Spleen (tissue), 13 donors: Measurements from ENCODE around the gene CLDN11. TPM values are rescaled to one million over a fixed set of nuclear protein-coding genes. Genes with fewer than 3 reads are reported as not detected.

Source experiments
- DNase-seq: peaks from one replicate; pipeline ENCODE4 v3.0.0-alpha.2; 2020
- H3K27ac ChIP-seq, 8 donors: fragments of 200-600 bp; sonication (generic) in 7 of 8; 1 replicate in 4 of 8; 2 replicates in 4 of 8; pipeline versions ENCODE4 v1.5.0 to v1.8.0; 2016 to 2021; ENCODE audit warnings: inconsistent platforms in 4 of 8, mild to moderate bottlenecking in 4 of 8, moderate library complexity in 1 of 8
- H3K27me3 ChIP-seq, 7 donors: fragments of 200-600 bp; sonication (generic) in 6 of 7; replicated peaks in 1 of 7; 1 replicate in 4 of 7; 2 replicates in 3 of 7; pipeline versions ENCODE4 v1.5.0 to v1.8.0; 2016 to 2021; ENCODE audit warnings: inconsistent platforms in 3 of 7, mild to moderate bottlenecking in 1 of 7
- H3K36me3 ChIP-seq, 6 donors: fragments of 200-600 bp; sonication (generic) in 5 of 6; 1 replicate in 4 of 6; 2 replicates in 2 of 6; pipeline versions ENCODE4 v1.5.0 to v1.8.0; 2016 to 2021; ENCODE audit warnings: inconsistent platforms in 2 of 6
- H3K4me1 ChIP-seq, 6 donors: fragments of 200-600 bp; sonication (generic) in 5 of 6; 1 replicate in 3 of 6; 2 replicates in 3 of 6; pipeline versions ENCODE4 v1.5.0 to v1.8.0; 2016 to 2021; ENCODE audit warnings: inconsistent platforms in 3 of 6
- H3K4me3 ChIP-seq, 8 donors: fragments of 200-600 bp; sonication (generic) in 7 of 8; 1 replicate in 4 of 8; 2 replicates in 4 of 8; pipeline versions ENCODE4 v1.5.0 to v1.8.0; 2016 to 2021; ENCODE audit warnings: inconsistent platforms in 4 of 8, mild to moderate bottlenecking in 4 of 8, moderate library complexity in 2 of 8
- H3K9me3 ChIP-seq, 8 donors: fragments of 200-600 bp; sonication (generic) in 7 of 8; 1 replicate in 4 of 8; 2 replicates in 4 of 8; pipeline versions ENCODE4 v1.5.0 to v1.8.0; 2016 to 2021; ENCODE audit warnings: inconsistent platforms in 4 of 8
- POLR2A ChIP-seq, 3 donors: fragments of 450-650 bp; IDR thresholded peaks; one replicate each; pipeline ENCODE4 v1.5.1; 2017; ENCODE audit warnings: antibody characterized with exemption in 3 of 3, mild to moderate bottlenecking in 1 of 3
- POLR2AphosphoS5 ChIP-seq, 3 donors: sonication (generic); formaldehyde crosslinking; IDR thresholded peaks; one replicate each; pipeline ENCODE4 v1.5.1; 2017; ENCODE audit warnings: antibody characterized with exemption in 3 of 3
- WGBS, 5 donors: extraction: QIAGEN DNeasy Blood & Tissue Kit in 3 of 5; methylation state at CpG; one replicate each; pipeline versions ENCODE4 v1.1.5 to v1.1.7; 2013 to 2018; 5-methylcytosine and 5-hydroxymethylcytosine counted together
- intact Hi-C: fragments of 100-400 bp; cut with DNase I; formaldehyde crosslinking; loops from one replicate; pipeline ENCODE4 v1.15.0; 2023; ENCODE audit warnings: low total_unique reads
- long read RNA-seq, 2 donors: transcript quantifications; one replicate each; lab custom pipeline, GENCODE V29; 2026
- polyA plus RNA-seq, 3 donors: library from polyadenylated mRNA; stranded (reverse); fragments of 200-250 nt; gene quantifications; one replicate each; pipeline ENCODE4 v1.2.1, GENCODE V29; 2013
- total RNA-seq, 7 donors: library from RNA; depleted of rRNA in 3 of 7; stranded (reverse); fragments of >200 nt in 3 of 7; fragmentation: NEBNext Ultra II Directional in 4 of 7; extraction: Animal tissue kit (Norgen Biotek cat#: 25700) in 4 of 7; gene quantifications; one replicate each; pipeline versions ENCODE4 v1.1.0 to v1.2.1, GENCODE V29; 2016 to 2021
- TF ChIP-seq, protein P1 (sequence below), 11 experiments: fragments of 200-600 bp in 7 of 11; fragments of 450-650 bp in 4 of 11; sonication (generic) in 4 of 11; IDR thresholded peaks in 8 of 11; conservative IDR thresholded peaks in 3 of 11; 1 replicate in 7 of 11; 2 replicates in 4 of 11; pipeline versions ENCODE4 v1.4.0 to v1.8.0; 2016 to 2021; ENCODE audit warnings: antibody characterized with exemption in 11 of 11, inconsistent platforms in 4 of 11, mild to moderate bottlenecking in 1 of 11
- donor health status: healthy with polysubstance abuse.
- donor health status: DM: no; HTN: no; CAD: no; lungs with moderate emphysema.
- donor health status: DM: no; HTN: no; CAD: no.
- donor health status: Bipolar disorder and iron deficiency.
- donor health status: healthy.
- donor health status: DM: no; HTN: no; CAD: no.
- donor health status: DM: yes; HTN: yes; CAD: no.

CLDN11 gene
- total RNA-seq (10 to 100 TPM in 1 of 7 donors, 1 to 10 TPM in 6; 1.9 to 10.7 (median 6.7) TPM), polyA plus RNA-seq (1 to 10 TPM in 2 of 3 donors, under 1 TPM in 1; 0.70 to 3.2 (median 1.6) TPM)
- long read RNA-seq, donor 1, partial matches to known transcripts, result 0 of 1 reads
- long read RNA-seq, donor 1, other reads (novel, unspliced or antisense), result 0 of 1 reads
- long read RNA-seq, donor 2, partial matches to known transcripts, result 0 of 4 reads
- long read RNA-seq, donor 2, other reads (novel, unspliced or antisense), result 0 of 4 reads

DNA sequence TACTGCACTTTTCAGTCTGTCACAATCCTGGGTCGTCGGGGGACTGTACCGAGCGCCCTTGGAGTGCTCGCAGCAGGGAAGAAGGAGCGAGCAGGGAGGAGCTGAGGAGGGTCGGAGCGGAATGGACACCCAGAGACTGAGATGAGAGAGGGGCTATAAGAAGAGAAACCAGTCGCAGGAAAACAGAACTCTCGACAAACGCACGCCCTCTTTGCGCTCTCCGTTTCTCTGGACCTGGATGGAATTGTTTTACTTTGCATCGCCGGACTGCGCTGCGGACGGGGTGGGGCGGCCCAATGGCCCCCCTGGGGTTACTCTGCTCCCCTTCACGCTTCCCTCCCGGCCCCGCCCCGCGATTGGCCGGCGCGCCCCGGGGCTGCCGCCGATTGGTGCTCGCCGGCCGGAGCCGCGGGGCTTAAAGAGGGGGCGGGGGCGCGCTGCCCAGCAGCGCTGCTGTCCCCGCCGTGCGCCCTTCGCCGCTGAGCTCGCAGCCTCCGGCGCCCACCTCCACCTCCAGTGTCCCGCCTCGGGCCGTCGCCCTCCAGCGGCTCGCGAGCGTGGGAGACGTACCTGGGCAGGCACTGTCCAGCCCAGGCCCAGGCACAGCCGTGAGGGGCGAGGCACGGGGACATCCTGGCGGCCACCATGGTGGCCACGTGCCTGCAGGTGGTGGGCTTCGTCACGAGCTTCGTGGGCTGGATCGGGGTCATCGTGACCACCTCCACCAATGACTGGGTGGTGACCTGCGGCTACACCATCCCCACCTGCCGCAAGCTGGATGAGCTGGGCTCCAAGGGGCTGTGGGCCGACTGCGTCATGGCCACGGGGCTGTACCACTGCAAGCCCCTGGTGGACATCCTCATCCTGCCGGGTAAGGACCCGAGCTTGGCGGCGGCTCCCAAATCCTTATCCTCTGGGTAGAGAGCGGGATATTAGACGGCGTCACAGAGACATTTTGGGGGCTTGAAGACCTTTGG is at the start of gene CLDN11:
Gene CLDN11, plus strand, starts transcription at position 447 of the 977 bp plus-strand sequence. Its CDS starts 199 bp downstream, at position 646.
- no peaks in the 10 kb centered on the region for H3K9me3 ChIP-seq
- H3K4me3 ChIP-seq, result peak within 1 kb of the TSS; percentile 40 to 66 (median 50)
- intact Hi-C loops, result no loop called here
- peaks cover 7 to 44% (median 29%) of the 10 kb centered on the region in 6 donors for H3K4me1 ChIP-seq
- WGBS, 5 donors, result 3 to 10% (median 7%) methylated on average over 26 to 79 of the region's 79 CpGs
- no peak for DNase-seq
- no peak for TF ChIP-seq POLR2A (IDR thresholded peaks at IDR 0.05)
- peak in 2 of 3 donors; percentile 21 to 22 for TF ChIP-seq POLR2AphosphoS5 (IDR thresholded peaks at IDR 0.05)
- TF ChIP-seq, protein P1, sequence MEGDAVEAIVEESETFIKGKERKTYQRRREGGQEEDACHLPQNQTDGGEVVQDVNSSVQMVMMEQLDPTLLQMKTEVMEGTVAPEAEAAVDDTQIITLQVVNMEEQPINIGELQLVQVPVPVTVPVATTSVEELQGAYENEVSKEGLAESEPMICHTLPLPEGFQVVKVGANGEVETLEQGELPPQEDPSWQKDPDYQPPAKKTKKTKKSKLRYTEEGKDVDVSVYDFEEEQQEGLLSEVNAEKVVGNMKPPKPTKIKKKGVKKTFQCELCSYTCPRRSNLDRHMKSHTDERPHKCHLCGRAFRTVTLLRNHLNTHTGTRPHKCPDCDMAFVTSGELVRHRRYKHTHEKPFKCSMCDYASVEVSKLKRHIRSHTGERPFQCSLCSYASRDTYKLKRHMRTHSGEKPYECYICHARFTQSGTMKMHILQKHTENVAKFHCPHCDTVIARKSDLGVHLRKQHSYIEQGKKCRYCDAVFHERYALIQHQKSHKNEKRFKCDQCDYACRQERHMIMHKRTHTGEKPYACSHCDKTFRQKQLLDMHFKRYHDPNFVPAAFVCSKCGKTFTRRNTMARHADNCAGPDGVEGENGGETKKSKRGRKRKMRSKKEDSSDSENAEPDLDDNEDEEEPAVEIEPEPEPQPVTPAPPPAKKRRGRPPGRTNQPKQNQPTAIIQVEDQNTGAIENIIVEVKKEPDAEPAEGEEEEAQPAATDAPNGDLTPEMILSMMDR (IDR thresholded peaks at IDR 0.05 in 8 of 11, conservative IDR thresholded peaks at IDR 0.05 in 3 of 11), result peak in 1 of 11 experiments; percentile 6
- peak within 1 kb of the TSS; percentile 29 to 80 (median 70) for H3K27ac ChIP-seq
- H3K36me3 ChIP-seq, result no peaks in the 10 kb centered on the region
- peaks cover 0 to 37% (median 23%) of the 10 kb centered on the region in 7 donors for H3K27me3 ChIP-seq

DNA sequence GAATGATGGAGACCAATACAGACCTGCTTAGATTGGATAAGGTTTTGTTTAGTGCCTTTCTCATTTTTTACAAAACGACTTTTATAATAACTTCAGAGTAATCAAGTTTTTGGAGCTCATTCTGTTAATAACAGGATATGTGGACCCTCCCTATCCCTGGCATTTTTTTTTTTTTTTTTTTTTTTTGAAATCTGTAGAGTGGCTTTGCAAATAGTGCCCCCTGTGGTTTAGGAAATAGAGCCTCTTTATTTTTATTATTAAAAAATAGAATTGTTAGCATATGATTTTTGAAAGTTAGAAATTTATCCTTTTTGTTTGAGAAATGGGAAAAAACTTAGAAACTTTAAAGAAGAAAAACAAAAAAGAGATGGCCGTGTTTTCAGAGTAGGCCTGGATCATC is 49.7 kb upstream of the CLDN11 start:
- intact Hi-C loops, result loop anchor here (2.0 kb wide), 1 partner anchor 58 kb away; no protein-coding TSS in a partner anchor
- Histone ChIP-seq H3K27me3 (no peaks in the 10 kb centered on the region), H3K4me1 (peaks cover 0 to 88% (median 40%) of the 10 kb centered on the region in 6 donors), H3K27ac (no peak overlapping the region), H3K36me3 (peaks cover 0 to 19% (median 3%) of the 10 kb centered on the region in 6 donors), H3K4me3 (no peak overlapping the region), H3K9me3 (no peaks in the 10 kb centered on the region)
- TF ChIP-seq, protein P1 (IDR thresholded peaks at IDR 0.05 in 8 of 11, conservative IDR thresholded peaks at IDR 0.05 in 3 of 11), result peak in 6 of 11 experiments; percentile 27 to 52 (median 32)
- no peak for TF ChIP-seq POLR2AphosphoS5 (IDR thresholded peaks at IDR 0.05)
- no peak for DNase-seq
- WGBS, 5 donors, result 67 to 84% (median 72%) methylated on average over 2 of the region's 2 CpGs

DNA sequence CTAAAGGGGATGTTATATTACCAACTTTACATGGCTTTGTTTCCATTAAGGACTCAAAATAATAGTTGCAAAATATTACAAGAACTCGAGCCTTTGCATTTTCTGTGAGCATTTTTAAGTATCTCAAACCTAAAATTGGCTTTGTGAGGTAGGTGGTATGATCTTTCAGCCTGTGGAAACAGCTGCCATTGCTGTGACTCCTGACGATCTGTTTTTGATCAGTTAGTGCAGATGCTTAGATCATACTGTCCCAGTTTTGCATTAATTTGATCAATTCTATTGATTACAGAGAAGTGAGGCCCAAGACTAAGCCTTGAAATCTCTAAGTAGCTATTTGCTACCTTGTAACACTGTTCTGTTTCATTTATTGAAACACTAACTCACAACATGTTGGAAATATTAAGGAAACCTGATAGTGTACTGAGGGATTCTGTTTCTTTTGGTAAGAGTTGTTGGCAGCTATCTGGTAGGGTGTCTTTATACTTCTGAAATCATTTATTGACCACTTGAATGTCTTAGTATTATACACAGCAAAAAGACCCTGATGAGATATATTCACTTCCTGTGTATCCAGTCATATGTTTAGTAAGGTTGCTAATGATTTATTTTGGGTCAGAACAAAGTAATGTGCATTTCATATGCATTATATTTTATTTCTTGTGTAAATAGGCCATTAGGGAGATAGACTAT is 46.3 kb upstream of the CLDN11 start:
- peak overlapping the region in 1 of 8 donors; percentile 29 for H3K27ac ChIP-seq
- no peaks in the 10 kb centered on the region for H3K27me3 ChIP-seq
- no peaks in the 10 kb centered on the region for H3K9me3 ChIP-seq
- peaks cover 0 to 16% (median 2%) of the 10 kb centered on the region in 6 donors for H3K36me3 ChIP-seq
- 69 to 80% (median 76%) methylated on average over 2 of the region's 2 CpGs for WGBS, 5 donors
- no peak for TF ChIP-seq POLR2A (IDR thresholded peaks at IDR 0.05)
- DNase-seq, result no peak
- H3K4me1 ChIP-seq, result peaks cover 0 to 73% (median 24%) of the 10 kb centered on the region in 6 donors
- intact Hi-C loops, result no loop called here
- no peak overlapping the region for H3K4me3 ChIP-seq

DNA sequence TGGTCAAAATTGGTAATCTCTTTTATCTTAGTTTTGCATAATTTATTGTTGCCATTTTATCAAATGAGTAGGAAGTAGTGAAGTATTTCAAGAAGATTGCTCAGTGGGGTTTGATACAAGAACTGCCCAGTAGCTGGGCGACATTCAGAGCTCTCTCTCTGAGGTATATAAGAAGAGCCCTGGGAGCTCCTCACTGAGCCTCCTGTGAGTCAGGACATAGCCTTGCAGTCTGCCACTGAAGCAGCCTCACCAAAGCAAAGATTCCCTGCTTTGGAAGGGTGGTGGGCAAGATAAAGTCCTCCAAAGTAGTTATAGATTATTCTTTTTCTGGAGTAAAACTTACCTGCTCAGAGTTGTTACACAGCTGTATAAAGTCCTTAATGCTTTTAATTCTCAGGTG is 35.1 kb upstream of the CLDN11 start:
- Histone ChIP-seq H3K27me3 (no peaks in the 10 kb centered on the region), H3K36me3 (peaks cover 5 to 97% (median 46%) of the 10 kb centered on the region in 6 donors), H3K4me1 (no peaks in the 10 kb centered on the region), H3K27ac (no peak overlapping the region), H3K4me3 (no peak overlapping the region), H3K9me3 (no peaks in the 10 kb centered on the region)
- intact Hi-C loops, result no loop called here
- WGBS, 5 donors, result 80 to 96% (median 85%) methylated on average over 1 of the region's 1 CpG
- no peak for DNase-seq
- TF ChIP-seq, protein P1 (IDR thresholded peaks at IDR 0.05 in 8 of 11, conservative IDR thresholded peaks at IDR 0.05 in 3 of 11), result no peak
- TF ChIP-seq POLR2AphosphoS5 (IDR thresholded peaks at IDR 0.05) (no peak), POLR2A (IDR thresholded peaks at IDR 0.05) (no peak)
